HCT116 (cell line): ENCODE measurements around the gene LINGO4. TPM values are rescaled to one million over a fixed set of nuclear protein-coding genes. Genes with fewer than 3 reads are reported as not detected.

Source experiments
- ATAC-seq: fragments of 200-7000 bp; cut with Tn5 transposase; 2 replicates; pipeline ENCODE4 v1.9.1; 2020; ENCODE audit warnings: mild to moderate bottlenecking, moderate library complexity
- BruUV-seq: library from RNA; stranded (reverse); fragments of 400-500 nt; replicated peaks from 2 replicates; lab custom pipeline; 2021; lab: Mats Ljungman, UMichigan
- CTCF ChIA-PET: fragments of 300-600 bp; sonication (Branson Sonifier 250); formaldehyde crosslinking; loops from one replicate; lab custom pipeline; 2021; ENCODE audit warnings: antibody characterized with exemption; lab: Charles Lee
- POLR2A ChIA-PET: fragments of 300-600, 350-600 bp; sonication (Branson Sonifier 250); formaldehyde crosslinking; loops from one replicate; lab custom pipeline; 2021; ENCODE audit warnings: antibody characterized with exemption; lab: Charles Lee
- RAD21 ChIA-PET, 2 experiments: fragments of 300-600 bp; sonication (Branson Sonifier 250); formaldehyde crosslinking; loops; one replicate each; lab custom pipeline; 2023; ENCODE audit warnings: low total read pairs in 2 of 2; ENCODE audit not compliant: uncharacterized antibody in 2 of 2, unreplicated experiment in 2 of 2, low non-redundant PET in 1 of 2; lab: Charles Lee
- DNase-seq: peaks from one replicate; pipeline ENCODE4 v3.0.0-alpha.2; 2010; ENCODE audit warnings: low read depth, low spot score
- H2AFZ ChIP-seq: fragments of 200-600 bp; shearing (Covaris generic), sonication (generic); 2 replicates; pipeline ENCODE4 v1.6.1; 2017; ENCODE audit warnings: low read depth, mixed run types, mixed read lengths, antibody characterized with exemption, low read length; ENCODE audit not compliant: poor library complexity, severe bottlenecking
- H3K27ac ChIP-seq: 2 replicates; pipeline ENCODE4 v1.5.1; 2012; ENCODE audit warnings: low read depth, low read length
- H3K27me3 ChIP-seq: fragments of 200-600 bp; sonication (generic); 2 replicates; pipeline ENCODE4 v1.6.1; 2016; ENCODE audit warnings: mixed run types, low read length, mixed read lengths; ENCODE audit not compliant: insufficient read depth
- H3K36me3 ChIP-seq, 2 experiments: fragments of 200-500 bp in 1 of 2; fragments of 200-600 bp in 1 of 2; sonication (Bioruptor generic) in 1 of 2; sonication (generic) in 1 of 2; 2 replicates each; pipeline versions ENCODE4 v1.5.1 to v1.6.1; 2014 to 2016; ENCODE audit warnings: low read length in 2 of 2, inconsistent platforms in 1 of 2, mixed read lengths in 1 of 2, mixed run types in 1 of 2; ENCODE audit not compliant: insufficient read depth in 2 of 2, control insufficient read depth in 1 of 2
- H3K4me1 ChIP-seq, 2 experiments: fragments of 200-600 bp in 1 of 2; sonication (generic) in 1 of 2; 2 replicates each; pipeline versions ENCODE4 v1.5.1 to v1.6.1; 2012 to 2017; ENCODE audit warnings: low read length in 2 of 2, inconsistent platforms in 1 of 2, mild to moderate bottlenecking in 1 of 2, mixed read lengths in 1 of 2, mixed run types in 1 of 2, moderate library complexity in 1 of 2; ENCODE audit not compliant: insufficient read depth in 2 of 2, control insufficient read depth in 1 of 2
- H3K4me2 ChIP-seq: fragments of 200-600 bp; sonication (generic); 2 replicates; pipeline ENCODE4 v1.6.1; 2017; ENCODE audit warnings: mixed run types, low read length, mixed read lengths
- H3K4me3 ChIP-seq, 2 experiments: fragments of 200-600 bp in 1 of 2; sonication (generic) in 1 of 2; replicated peaks in 1 of 2; 2 replicates each; pipeline ENCODE4 v1.5.1; 2011 to 2016; ENCODE audit warnings: low read length in 2 of 2, control low read depth in 1 of 2, low read depth in 1 of 2, mild to moderate bottlenecking in 1 of 2, mixed read lengths in 1 of 2, mixed run types in 1 of 2
- H3K79me2 ChIP-seq: fragments of 200-600 bp; sonication (generic); 2 replicates; pipeline ENCODE4 v1.6.1; 2017; ENCODE audit warnings: mild to moderate bottlenecking, mixed run types, low read length, moderate library complexity, mixed read lengths; ENCODE audit not compliant: insufficient read depth
- H3K9ac ChIP-seq: fragments of 200-600 bp; sonication (generic); 2 replicates; pipeline ENCODE4 v1.6.1; 2016; ENCODE audit warnings: low read length, mixed read lengths
- H3K9me2 ChIP-seq: fragments of 200-600 bp; sonication (generic), shearing (Covaris generic); 2 replicates; pipeline ENCODE4 v1.6.1; 2017; ENCODE audit warnings: mixed run types, mild to moderate bottlenecking, moderate library complexity; ENCODE audit not compliant: insufficient read depth
- H3K9me3 ChIP-seq, 2 experiments: fragments of 200-500 bp in 1 of 2; fragments of 200-600 bp in 1 of 2; sonication (Bioruptor generic) in 1 of 2; sonication (generic) in 1 of 2; 2 replicates each; pipeline ENCODE4 v1.6.1; 2014 to 2017; ENCODE audit warnings: low read length in 2 of 2, mixed read lengths in 2 of 2, inconsistent platforms in 1 of 2, low read depth in 1 of 2, mild to moderate bottlenecking in 1 of 2, mixed run types in 1 of 2, moderate library complexity in 1 of 2; ENCODE audit not compliant: control insufficient read depth in 1 of 2, insufficient read depth in 1 of 2
- H4K20me1 ChIP-seq: fragments of 200-600 bp; sonication (generic), shearing (Covaris generic); 2 replicates; pipeline ENCODE4 v1.6.1; 2017; ENCODE audit warnings: mixed run types, mild to moderate bottlenecking, moderate library complexity; ENCODE audit not compliant: insufficient read depth
- CEBPB ChIP-seq: IDR thresholded peaks from 2 replicates; pipeline ENCODE4 v1.6.1; 2012; ENCODE audit warnings: low read depth
- EGR1 ChIP-seq: IDR thresholded peaks from 2 replicates; pipeline ENCODE4 v1.6.1; 2012; ENCODE audit warnings: low read depth
- ELF1 ChIP-seq: IDR thresholded peaks from 2 replicates; pipeline ENCODE4 v1.6.1; 2012; ENCODE audit warnings: low read depth, borderline replicate concordance
- EZH2phosphoT487 ChIP-seq: fragments of 200-600 bp; IDR thresholded peaks from 2 replicates; pipeline ENCODE4 v1.6.1; 2018; ENCODE audit warnings: antibody characterized with exemption, borderline replicate concordance
- FOSL1 ChIP-seq: IDR thresholded peaks from 2 replicates; pipeline ENCODE4 v1.6.1; 2012; ENCODE audit warnings: low read depth
- JUND ChIP-seq: IDR thresholded peaks from 2 replicates; pipeline ENCODE4 v1.6.1; 2012
- MAX ChIP-seq: IDR thresholded peaks from 2 replicates; pipeline ENCODE4 v1.6.1; 2012
- POLR2A ChIP-seq: IDR thresholded peaks from 2 replicates; pipeline ENCODE4 v1.7.0; 2011; ENCODE audit warnings: borderline replicate concordance; ENCODE audit not compliant: insufficient read depth, insufficient read length; ENCODE audit errors: extremely low read depth
- POLR2AphosphoS5 ChIP-seq: IDR thresholded peaks from 2 replicates; pipeline ENCODE4 v1.6.1; 2011; ENCODE audit warnings: mild to moderate bottlenecking, low read depth, low read length, moderate library complexity
- RAD21 ChIP-seq: IDR thresholded peaks from 2 replicates; pipeline ENCODE4 v1.6.1; 2012; ENCODE audit warnings: low read depth, mild to moderate bottlenecking
- SIN3A ChIP-seq: IDR thresholded peaks from 2 replicates; pipeline ENCODE4 v1.6.1; 2012; ENCODE audit warnings: low read depth
- SP1 ChIP-seq: IDR thresholded peaks from 2 replicates; pipeline ENCODE4 v1.6.1; 2012; ENCODE audit warnings: low read depth
- SRF ChIP-seq: IDR thresholded peaks from 2 replicates; pipeline ENCODE4 v1.6.1; 2012; ENCODE audit warnings: low read depth
- TCF7L2 ChIP-seq: IDR thresholded peaks from 2 replicates; pipeline ENCODE4 v1.7.0; 2011; ENCODE audit warnings: borderline replicate concordance, inconsistent platforms; ENCODE audit not compliant: insufficient read depth, insufficient read length; ENCODE audit errors: extremely low read depth
- YY1 ChIP-seq: IDR thresholded peaks from 2 replicates; pipeline ENCODE4 v1.6.1; 2011; ENCODE audit warnings: low read length, low read depth, moderate library complexity, mild to moderate bottlenecking; ENCODE audit not compliant: insufficient replicate concordance; ENCODE audit errors: extremely low read depth
- ZNF274 ChIP-seq: fragments of 200-500 bp; sonication (Bioruptor generic); IDR thresholded peaks from 2 replicates; pipeline ENCODE4 v1.6.1; 2014; ENCODE audit warnings: mild to moderate bottlenecking, low read depth, low read length, inconsistent platforms
- intact Hi-C: fragments of 100-400 bp; cut with micrococcal nuclease; formaldehyde crosslinking; loops from 2 replicates; pipeline ENCODE4 v1.10.0; 2022
- total RNA-seq: library from RNA; stranded (reverse); gene quantifications from one replicate; pipeline ENCODE4 v1.2.1, GENCODE V29; 2021; ENCODE audit not compliant: unreplicated experiment
- TF ChIP-seq, protein P1 (sequence below): IDR thresholded peaks from 2 replicates; pipeline ENCODE4 v1.6.1; 2012
- TF ChIP-seq, protein P2 (sequence below): IDR thresholded peaks from 2 replicates; pipeline ENCODE4 v1.6.1; 2012; ENCODE audit warnings: low read depth
- TF ChIP-seq, protein P3 (sequence below): IDR thresholded peaks from 2 replicates; pipeline ENCODE4 v1.6.1; 2011; ENCODE audit warnings: mild to moderate bottlenecking, low read length, moderate library complexity; ENCODE audit not compliant: insufficient replicate concordance; ENCODE audit errors: extremely low read depth

Gene LINGO4
- total RNA-seq, 1 experiment from 2014 or later, result not detected

- TF ChIP-seq ELF1 (no peak), POLR2A (no peak), JUND (no peak), SP1 (no peak), TCF7L2 (no peak), EGR1 (no peak)
These were observed 4.9 kb upstream of the LINGO4 start (continued) for GRCh38 chr1:151809985-151810556.

DNA sequence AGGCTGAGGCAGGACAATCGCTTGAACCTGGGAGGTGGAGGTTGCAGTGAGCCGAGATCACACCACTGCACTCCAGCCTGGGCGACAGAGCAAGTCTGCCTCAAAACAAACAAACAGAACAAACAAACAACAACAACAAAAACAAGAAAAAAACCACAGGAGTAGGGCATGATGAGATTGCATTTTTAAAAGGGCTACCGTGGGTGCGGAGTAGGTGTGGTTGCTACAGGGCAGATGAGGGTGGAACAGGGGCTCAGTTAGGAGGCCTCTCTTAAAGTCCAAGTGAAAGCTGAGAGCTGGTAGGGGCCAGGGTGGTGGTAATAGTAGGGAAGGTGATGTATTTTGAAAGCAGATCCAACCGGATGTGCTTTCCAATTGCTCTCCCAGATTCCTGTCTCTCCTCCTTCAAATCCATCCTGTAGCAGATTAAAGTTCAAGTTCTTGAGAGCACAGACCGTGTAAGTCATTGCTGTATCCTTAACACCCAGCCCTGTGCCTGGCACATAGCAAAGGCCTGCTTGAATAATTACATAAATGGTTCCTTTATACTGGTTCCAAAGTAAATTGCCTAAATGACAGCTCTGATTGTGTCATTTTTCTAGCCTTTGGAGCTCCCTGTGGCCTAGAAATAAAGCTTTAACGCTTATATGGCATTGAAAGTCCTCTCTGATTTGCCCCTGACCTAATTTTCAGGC, 4.2 kb upstream of the LINGO4 start:
- no peaks in the 10 kb centered on the region for H3K9me2 ChIP-seq
- H3K4me1 ChIP-seq, result no peaks in the 10 kb centered on the region
- no peak for TF ChIP-seq SP1
- no peak for TF ChIP-seq SIN3A
- TF ChIP-seq, protein P1, sequence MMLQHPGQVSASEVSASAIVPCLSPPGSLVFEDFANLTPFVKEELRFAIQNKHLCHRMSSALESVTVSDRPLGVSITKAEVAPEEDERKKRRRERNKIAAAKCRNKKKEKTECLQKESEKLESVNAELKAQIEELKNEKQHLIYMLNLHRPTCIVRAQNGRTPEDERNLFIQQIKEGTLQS, result no peak
- no peak for TF ChIP-seq JUND
- no peak for TF ChIP-seq FOSL1
- no peak for TF ChIP-seq MAX
- TF ChIP-seq RAD21, result no peak
- TF ChIP-seq ZNF274, result no peak
- TF ChIP-seq CEBPB, result no peak
- TF ChIP-seq EZH2phosphoT487, result no peak
- no peak for TF ChIP-seq YY1
- no peak for TF ChIP-seq EGR1
- TF ChIP-seq, protein P2, sequence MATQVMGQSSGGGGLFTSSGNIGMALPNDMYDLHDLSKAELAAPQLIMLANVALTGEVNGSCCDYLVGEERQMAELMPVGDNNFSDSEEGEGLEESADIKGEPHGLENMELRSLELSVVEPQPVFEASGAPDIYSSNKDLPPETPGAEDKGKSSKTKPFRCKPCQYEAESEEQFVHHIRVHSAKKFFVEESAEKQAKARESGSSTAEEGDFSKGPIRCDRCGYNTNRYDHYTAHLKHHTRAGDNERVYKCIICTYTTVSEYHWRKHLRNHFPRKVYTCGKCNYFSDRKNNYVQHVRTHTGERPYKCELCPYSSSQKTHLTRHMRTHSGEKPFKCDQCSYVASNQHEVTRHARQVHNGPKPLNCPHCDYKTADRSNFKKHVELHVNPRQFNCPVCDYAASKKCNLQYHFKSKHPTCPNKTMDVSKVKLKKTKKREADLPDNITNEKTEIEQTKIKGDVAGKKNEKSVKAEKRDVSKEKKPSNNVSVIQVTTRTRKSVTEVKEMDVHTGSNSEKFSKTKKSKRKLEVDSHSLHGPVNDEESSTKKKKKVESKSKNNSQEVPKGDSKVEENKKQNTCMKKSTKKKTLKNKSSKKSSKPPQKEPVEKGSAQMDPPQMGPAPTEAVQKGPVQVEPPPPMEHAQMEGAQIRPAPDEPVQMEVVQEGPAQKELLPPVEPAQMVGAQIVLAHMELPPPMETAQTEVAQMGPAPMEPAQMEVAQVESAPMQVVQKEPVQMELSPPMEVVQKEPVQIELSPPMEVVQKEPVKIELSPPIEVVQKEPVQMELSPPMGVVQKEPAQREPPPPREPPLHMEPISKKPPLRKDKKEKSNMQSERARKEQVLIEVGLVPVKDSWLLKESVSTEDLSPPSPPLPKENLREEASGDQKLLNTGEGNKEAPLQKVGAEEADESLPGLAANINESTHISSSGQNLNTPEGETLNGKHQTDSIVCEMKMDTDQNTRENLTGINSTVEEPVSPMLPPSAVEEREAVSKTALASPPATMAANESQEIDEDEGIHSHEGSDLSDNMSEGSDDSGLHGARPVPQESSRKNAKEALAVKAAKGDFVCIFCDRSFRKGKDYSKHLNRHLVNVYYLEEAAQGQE, result no peak
- TF ChIP-seq POLR2AphosphoS5, result no peak
- TF ChIP-seq SRF, result no peak
- TF ChIP-seq, protein P3, sequence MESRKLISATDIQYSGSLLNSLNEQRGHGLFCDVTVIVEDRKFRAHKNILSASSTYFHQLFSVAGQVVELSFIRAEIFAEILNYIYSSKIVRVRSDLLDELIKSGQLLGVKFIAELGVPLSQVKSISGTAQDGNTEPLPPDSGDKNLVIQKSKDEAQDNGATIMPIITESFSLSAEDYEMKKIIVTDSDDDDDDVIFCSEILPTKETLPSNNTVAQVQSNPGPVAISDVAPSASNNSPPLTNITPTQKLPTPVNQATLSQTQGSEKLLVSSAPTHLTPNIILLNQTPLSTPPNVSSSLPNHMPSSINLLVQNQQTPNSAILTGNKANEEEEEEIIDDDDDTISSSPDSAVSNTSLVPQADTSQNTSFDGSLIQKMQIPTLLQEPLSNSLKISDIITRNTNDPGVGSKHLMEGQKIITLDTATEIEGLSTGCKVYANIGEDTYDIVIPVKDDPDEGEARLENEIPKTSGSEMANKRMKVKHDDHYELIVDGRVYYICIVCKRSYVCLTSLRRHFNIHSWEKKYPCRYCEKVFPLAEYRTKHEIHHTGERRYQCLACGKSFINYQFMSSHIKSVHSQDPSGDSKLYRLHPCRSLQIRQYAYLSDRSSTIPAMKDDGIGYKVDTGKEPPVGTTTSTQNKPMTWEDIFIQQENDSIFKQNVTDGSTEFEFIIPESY, result no peak

More for the DNA sequence above, 4.2 kb upstream of the LINGO4 start:
- intact Hi-C loops, result no loop called here
- Histone ChIP-seq H3K27me3 (peaks cover 17% of the 10 kb centered on the region; the same call in 1 of the 2 replicates), H3K9me3 (no peaks in the 10 kb centered on the region), H3K79me2 (no peaks in the 10 kb centered on the region), H3K36me3 (no peaks in the 10 kb centered on the region), H3K27ac (no peak overlapping the region), H4K20me1 (no peaks in the 10 kb centered on the region), H3K9ac (no peak overlapping the region), H2AFZ (no peak overlapping the region), H3K4me2 (no peak overlapping the region), H3K4me3 (no peak overlapping the region)
- ATAC-seq (no peak), DNase-seq (no peak)
- BruUV-seq, result no TSS peak
- ChIA-PET POLR2A (no interaction called here), RAD21 (no interaction called here), CTCF (no interaction called here)
